Measurements from ENCODE around the gene REXO2.

REXO2 gene

DNA sequence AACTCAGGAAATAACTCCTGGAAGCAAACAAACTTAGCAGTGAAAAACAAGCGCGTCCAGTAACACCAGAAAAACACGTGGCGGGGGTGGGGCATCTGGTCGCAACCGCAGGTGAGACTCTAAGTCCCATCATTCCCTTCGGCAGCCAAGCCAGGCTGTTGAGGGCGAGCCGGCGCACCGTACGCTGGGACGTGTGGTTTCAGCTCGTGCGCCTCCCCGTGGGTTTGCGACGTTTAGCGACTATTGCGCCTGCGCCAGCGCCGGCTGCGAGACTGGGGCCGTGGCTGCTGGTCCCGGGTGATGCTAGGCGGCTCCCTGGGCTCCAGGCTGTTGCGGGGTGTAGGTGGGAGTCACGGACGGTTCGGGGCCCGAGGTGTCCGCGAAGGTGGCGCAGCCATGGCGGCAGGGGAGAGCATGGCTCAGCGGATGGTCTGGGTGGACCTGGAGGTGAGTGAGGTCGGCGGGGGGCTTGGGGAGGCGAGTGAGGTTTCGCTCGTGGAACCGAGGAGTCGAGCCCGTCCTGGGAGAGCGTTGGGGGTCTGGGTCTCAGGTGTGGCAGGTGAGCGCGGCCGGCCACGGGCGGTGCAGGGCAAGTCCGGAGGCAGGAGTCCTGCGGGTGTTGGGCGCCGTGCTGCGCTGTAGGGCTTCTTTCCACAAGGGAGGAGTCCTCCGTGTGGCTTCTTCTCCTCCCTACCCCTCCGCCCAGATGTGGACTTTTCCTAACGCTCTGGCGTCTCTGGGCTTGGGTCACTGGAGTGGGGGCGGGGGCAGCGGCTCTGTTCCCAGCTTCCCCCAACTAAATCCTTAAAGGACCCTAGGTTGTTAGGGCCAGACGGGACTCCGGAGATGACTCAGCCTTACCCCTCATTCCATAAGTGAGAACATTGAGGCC, at the start of gene REXO2:
REXO2 (plus strand) TSS at position 239 of the 892 bp plus-strand sequence; CDS start at position 301, 62 bp downstream.
- peak; percentile 92 for DNase-seq (ENCODE audit: low read depth)

DNA sequence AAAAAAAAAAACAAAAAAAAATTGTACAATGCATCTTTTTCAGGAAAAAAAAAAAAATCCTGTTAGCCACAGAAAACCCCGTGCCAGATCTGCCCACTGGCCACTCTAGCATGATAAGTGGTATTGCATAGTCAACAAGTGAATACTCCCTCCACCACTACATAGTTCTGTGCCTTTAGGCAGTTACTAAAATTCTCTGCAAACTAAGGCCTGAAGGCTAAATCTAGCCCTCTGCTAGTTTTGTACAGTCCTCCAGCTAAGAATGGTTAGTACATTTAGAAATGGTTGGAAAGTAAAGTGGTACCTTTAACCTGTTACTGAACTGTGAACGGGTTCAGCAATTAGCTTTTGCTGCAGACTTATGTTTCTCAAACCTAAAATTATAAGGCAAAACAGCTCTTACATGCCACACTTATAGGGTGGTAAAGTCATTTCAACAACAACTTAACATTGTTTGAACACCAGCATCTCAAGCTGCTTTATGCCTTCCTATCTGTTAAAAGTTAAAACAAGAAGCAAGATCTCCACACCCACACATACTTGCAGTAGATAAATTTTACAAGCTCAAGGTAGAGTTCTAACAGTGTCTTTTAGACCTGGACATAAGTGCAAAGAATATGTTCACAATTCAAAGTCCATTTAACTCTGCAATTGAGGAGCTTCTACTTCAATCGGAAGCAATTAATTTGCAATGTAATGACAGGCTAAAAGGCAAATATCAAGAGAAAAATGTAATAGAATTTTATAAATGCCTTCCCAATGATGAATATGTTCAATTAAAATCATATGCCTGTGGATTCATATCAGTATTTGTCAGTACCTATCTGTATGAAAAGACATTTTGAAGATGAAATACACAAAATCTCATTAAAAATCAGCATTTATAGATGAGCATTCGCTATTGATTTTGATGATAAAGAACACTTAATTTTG, 46.3 kb upstream of the REXO2 start:
- no peak for DNase-seq (ENCODE audit: low read depth)

DNA sequence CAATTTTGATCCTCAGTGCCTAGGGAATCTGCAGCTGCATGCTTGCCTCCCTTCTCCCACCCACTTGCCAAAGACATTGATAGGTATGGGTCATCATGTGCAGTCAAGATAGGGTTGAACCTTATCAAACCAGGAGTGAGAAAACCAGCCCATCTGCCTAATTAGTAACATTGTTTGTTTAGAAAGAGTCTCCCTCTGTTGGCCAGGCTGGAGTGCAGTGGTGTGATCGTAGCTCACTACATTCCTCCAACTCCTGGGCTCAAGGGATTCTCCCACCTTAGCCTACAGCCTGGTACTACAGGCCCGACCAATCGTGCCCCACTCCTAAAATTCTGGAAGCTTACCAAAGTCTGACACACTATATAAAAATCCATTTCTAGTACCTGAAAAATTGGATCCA, 43.5 kb upstream of the REXO2 start:
- no peak for DNase-seq (ENCODE audit: low read depth)

DNA sequence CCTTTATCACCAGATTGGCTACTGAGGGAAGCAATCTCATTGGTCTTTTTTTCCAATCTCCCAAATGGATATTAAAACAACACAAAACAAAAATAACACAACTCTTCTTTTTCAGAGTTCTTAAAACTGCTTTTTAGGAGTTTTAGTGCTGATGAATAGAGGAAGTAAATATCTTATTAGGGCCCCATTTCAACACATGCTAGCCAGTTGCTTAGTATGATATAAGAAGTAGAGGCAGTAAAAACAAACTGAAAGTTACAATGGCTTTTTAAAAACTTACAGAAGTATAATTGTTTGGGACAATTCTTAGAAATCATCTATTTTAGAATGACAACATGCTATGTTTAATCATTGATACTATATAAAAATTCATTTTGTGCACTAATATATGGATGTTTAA, 42.4 kb upstream of the REXO2 start:
- DNase-seq (ENCODE audit: low read depth), result no peak

DNA sequence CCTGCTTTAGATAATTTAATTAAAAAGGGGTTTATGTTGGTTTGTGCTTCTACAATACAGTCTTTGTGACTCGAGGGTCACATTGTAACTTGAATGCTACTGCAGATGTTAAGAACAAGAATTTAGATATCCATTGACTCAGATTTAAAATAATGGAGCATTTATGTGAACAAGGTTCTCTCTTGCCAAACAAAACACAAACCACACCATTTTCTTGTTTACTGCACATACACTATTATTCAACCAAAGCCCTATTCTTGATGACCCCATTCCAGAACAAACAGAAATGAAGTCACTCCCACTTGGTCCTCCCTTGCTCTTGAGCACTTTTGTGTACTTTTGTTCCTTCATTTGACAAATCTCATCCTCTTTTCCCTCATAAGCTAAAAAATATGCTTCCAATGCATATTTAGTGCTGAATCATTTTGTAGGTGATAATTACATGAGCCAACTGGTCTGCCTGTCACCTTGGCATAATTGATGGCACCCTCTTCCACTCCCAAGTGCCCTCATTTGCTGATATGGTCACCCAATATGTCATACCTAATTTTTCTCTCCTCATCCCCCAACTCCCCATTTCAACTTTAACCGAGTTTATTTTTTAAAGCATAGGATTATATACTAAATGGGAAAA, 41.8 kb upstream of the REXO2 start:
- DNase-seq (ENCODE audit: low read depth), result no peak

DNA sequence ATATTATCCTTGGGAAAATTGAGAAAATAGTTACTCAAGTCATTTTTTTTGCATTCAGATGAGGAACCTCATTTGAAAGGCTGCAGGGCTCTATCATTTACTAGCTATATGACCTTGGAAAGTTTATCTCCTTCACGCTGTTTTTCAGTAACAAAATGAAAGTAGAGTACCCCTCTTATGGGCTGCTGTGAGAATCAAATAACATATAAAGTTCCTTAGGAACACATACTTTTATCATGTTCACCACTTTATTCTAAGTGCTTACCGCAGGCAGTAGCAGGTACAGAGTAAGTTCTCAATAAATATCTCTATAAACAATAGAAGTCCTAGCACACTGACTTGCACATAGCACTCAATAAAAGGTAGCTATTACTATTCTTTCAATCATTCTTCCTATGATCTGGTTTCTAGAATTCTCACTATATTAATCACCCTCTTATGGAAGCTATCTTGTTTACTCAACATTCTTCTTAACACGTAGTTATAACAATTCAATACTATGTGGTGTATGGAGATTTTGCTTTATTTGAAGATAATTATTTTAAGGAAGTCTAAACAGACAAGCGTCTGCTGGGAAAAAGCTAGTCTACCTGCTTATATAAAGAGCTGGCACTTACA, 40.9 kb upstream of the REXO2 start:
- no peak for DNase-seq (ENCODE audit: low read depth)

DNA sequence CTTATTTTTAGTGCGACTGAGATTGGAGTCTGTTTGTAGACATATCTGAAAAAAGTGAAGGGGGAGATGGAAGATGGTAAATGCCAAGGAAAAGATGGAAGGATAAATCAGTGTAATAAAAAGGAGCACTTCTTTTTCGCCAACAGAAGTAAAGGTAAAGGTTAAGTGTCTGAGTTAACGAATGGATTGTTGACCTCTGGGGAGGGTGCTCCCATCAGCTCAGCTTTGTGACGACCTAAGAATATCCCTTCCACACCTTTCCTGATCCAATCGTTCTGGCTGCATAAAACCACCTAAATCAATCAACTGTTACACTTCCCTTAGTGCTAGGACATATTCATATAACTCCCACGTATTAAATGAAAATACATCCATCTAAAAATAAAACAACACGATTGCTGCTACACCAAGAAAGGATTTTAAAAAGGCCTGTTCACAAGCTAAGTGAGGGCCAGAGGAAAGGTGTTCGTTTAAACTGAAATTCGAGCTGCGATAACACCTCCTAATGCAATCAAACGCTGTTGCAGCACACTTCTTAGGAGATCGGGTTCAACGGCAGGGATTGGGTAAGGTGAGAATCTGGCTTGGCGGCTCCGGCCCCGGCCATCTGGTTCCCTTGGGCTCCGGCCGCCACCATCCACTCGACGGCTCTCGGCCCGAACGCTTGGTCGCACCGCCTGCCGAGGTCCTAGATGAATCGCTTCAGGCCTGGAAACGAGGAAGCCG, 39.6 kb upstream of the REXO2 start:
- no peak for DNase-seq (ENCODE audit: low read depth)

DNA sequence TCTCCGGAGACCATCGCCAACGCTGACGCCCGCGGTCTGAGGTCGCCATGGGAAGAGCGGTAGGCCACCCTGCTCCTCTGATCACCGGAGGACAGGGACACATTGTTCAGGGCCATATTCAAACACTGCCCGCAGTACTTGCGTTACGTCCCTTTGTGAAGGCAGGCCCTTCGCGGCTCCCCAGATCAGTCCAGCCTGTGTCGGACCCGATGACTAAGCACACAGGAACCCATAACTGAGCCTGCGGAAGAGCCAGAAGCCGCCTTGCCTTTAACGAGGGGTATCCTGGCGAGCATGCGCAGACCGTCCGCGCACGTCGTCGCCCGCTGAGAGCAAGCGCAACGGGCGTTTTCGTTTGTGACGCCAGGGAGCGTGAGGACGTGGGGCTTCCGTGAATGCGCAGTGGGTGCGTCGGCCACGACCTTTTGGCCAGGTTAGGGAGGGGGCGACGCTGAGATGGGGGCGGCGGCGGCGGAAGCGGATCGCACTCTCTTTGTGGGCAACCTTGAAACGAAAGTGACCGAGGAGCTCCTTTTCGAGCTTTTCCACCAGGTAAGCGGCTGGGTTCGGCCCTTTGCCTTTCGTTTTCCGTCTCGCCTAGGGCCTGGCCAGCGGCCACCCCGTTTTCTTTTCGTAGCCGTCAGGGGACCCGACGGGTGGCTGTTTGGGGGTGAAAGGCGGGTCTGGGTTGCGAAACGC, 38.9 kb upstream of the REXO2 start, which contains the start of the genes C11orf71 and RBM7:
C11orf71 (minus strand) TSS at position 296 of the 699 bp plus-strand sequence; CDS start at position 116, 180 bp downstream.
RBM7 (plus strand) TSS at position 451 of the 699 bp plus-strand sequence; CDS start at position 457, 6 bp downstream.
- peak; percentile 97 for DNase-seq (ENCODE audit: low read depth)

DNA sequence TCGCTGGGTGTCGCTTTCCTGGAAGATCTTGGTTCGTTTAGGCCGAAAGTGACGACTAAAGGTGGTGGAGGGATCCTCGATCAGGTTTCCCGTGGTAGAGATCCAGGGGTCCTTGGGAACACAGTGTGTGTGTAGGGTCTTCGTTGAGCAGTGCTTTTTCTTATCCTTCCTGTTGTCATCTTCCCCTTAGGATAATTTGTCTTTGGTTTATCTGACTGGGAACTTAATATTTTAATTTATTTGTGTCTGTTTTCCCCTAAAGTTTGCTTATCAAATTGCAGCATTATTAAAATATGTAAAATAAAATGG, 38.4 kb upstream of the REXO2 start:
- DNase-seq (ENCODE audit: low read depth), result no peak

DNA sequence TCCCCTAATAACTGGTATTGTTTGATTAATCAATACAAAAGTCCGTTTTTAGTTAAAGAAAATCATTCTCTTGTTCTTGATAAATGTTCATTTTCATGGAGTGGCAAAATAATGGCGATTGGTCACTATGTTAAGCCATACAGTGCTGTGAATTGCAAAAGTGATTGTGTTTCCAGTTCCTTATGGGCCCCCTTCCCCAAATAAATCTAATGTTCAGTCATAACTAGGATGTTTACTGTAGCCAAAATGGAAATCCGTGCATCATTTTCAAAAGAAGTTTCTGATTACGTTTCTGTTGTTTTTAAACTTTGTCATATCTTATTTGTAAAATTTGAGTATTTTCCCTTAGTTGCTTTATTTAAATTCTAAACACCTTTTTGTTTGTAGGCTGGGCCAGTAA, 38.0 kb upstream of the REXO2 start:
- no peak for DNase-seq (ENCODE audit: low read depth)

DNA sequence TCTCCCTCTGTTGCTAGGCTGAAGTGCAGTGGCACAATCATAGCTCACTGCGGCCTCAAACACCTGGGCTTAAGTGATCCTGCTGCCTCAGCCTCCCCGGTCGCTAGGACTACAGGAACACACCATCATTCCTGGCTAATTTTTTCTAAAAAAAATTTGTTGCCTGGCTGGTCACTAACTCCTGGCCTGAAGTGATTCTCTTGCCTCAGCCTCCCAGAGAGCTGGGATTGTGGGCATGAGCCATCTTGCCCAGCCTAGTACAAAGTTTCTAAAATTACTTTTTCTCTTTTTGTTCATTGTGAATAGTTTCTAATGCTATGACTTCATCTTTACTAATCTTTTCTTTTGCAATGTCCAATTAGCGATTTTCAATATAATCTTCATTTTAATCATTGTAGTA, 26.3 kb upstream of the REXO2 start:
- DNase-seq (ENCODE audit: low read depth), result no peak

DNA sequence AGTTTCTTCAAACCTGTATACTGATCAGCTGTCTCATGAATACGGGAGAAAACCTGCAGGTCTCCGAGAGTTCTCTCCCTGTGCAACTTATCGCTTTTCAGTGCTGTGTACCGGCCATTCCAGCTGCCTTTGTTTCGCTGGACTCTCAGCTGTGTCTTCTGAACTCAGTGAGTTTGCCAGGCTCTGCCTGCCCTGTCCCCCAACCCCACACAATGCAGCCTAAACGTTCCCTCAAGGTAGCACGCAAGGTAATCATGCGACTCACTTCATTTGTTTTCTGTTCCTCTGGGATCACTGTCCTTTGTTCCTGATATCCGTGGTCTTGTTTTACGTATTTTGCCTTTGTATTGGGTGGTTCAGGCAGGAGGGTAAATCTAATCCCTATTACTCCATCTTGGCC, 25.3 kb upstream of the REXO2 start:
- DNase-seq (ENCODE audit: low read depth), result no peak

DNA sequence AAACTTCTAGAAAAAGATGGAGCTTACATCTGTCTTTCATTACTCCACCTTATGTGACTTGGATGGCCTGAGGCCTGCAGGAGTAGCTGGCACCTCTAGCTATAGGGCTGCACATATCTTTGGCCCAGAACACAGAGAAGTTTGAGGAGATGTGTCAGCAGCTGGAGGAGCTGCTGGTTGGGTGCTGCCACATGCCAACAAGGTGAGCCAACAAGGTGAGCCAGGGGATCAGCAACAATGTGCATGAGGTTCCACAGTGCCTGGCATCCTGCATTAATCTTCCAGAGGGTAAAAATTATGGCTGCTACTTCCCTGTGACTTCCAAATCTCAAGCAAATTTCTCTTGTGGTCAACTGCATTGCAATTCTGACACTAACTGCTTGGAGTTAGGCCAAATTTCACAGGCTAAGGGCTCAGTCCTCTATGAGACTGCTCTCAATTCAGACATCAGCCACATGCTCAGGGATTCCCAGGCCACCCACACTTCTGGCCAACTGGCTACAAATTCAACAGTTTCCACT, 22.8 kb upstream of the REXO2 start:
- no peak for DNase-seq (ENCODE audit: low read depth)

DNA sequence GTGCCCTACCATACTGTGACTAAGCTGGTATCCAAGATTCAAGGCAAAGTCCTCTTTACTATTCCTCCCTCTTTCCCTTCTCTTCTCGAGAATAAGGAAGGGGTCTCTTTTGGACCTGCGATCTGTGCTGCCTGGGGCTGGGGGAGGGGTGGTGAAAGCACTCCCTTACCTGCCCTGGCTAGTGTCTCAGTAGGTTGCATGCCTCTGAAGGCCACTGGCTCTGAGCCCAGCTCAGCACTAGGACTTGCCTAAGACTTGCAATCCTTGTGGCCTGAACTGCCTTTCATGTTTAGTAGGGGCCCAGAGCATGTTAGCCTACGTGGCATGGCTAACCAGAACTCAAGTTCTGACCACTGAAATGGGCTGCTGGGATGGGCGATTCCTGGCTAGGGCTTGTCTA, 13.0 kb upstream of the REXO2 start:
- no peak for DNase-seq (ENCODE audit: low read depth)

DNA sequence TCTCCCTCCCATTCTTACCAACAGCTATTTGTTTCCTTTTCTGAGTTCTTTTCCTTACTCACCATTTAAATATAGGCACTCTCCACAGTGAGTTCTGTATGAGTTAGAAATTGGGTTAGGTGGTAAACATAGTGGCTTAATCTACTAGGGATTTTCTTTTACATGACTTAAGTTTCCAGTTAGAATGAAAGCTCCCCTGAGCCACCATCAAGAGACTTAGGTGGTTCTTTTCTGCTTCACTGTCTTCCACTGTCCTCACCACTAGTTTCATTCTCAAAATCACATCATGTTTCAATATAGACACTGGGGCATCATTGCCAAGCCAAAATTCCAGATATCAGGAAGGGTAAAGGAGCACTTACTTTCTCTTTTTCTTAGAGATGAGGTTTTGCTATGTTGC, 9.0 kb upstream of the REXO2 start:
- DNase-seq (ENCODE audit: low read depth), result no peak

DNA sequence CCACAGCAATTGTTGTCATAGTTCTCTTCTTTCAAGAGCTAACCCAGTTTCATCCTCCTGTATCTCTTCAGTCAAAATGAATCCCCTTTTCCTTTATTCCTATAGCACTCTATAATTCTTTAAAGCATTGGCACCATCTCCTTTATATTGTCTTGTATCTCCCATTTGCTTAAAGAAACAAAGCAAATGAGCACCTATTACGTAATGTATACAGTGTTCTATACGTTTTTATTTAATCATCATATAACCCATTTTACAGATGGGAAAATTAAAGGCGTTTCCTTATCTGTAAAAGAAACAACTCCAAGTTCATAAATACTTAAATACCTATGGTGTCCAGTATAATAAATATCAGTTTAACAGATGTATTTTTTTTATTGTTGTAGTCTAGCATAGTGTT, 6.4 kb upstream of the REXO2 start:
- DNase-seq (ENCODE audit: low read depth), result no peak

DNA sequence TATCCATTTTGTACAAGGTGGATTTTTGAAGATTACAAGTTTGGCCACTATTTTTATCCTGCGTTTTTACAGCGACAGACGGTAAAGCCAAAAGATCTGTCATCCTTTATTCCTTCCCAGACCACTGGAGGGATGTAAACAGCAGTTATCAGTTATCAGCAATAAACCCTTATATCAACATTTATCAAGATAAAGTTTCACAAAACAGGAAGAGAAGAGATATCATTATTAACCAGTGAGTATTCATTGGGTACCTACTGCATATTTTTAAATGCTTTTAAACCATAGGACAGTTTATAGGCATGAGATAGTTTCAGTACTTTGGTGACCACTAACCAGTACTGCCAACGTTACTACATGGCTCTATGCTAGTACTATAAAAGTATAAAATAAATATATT, 5.9 kb upstream of the REXO2 start:
- no peak for DNase-seq (ENCODE audit: low read depth)

DNA sequence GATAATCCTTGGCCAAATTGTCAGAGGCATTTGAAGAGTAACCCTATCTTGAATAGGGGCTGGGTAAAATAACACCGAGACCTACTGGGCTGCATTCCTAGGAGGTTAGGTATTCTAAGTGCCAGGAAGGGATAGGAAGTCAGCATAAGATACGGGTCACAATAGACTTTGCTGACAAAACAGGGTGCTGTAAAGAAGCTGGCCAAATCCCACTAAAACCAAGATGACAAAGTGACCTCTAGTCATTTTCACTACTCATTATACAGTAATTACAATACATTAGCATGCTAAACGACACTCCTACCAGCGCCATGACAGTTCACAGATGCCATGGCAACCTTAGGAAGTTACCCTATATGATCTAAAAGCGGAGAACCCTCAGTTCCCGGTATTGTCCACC, 964 bp upstream of the REXO2 start:
- DNase-seq (ENCODE audit: low read depth), result no peak

DNA sequence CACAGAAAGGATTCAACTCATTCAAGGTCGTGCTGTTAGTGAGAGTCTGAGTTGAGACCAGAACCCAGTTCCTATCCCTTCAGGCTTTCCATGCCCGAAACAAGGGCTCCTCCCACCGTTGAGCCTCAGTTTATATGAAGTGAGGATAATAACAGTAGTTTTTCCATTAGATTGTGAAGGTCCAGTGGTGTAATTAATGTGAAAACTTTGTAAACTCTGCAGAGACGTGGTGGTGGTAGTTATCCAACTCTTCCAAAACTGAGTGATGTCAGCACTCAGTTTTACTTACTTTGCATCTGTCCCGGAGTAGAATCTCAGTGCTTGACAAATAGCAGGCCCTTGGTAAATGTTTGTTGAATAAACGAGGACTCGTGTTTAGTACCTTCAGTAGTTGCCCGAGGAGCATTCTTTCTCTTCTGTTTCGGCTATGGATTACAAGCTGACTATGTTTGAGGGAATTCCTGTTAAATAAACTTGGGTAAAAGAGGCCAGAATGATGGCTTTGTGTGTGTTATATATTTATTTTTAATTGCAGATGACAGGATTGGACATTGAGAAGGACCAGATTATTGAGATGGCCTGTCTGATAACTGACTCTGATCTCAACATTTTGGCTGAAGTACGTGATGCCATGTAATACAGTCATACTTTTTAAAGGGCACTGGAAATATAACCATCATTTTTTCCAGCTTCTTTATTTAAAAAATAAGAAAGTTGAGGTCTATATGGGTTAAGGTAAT, 1.0 kb downstream of the REXO2 start:
- DNase-seq (ENCODE audit: low read depth), result no peak

Measured in stromal cell of bone marrow (primary cell).